Astrocyte (in vitro differentiated cells and primary cell): Measurements from ENCODE around the gene CCND1.

ENCODE experiments used
- EZH2 ChIP-seq: IDR thresholded peaks from 2 replicates; pipeline ENCODE4 v1.6.1; 2012; ENCODE audit warnings: mild to moderate bottlenecking, low read length, inconsistent platforms; ENCODE audit not compliant: insufficient read depth
- TF ChIP-seq, protein P1 (sequence below): IDR thresholded peaks from 2 replicates; pipeline ENCODE4 v1.5.1; 2011; ENCODE audit warnings: low read depth, mild to moderate bottlenecking, inconsistent platforms, low read length, moderate library complexity; ENCODE audit not compliant: insufficient read depth

DNA sequence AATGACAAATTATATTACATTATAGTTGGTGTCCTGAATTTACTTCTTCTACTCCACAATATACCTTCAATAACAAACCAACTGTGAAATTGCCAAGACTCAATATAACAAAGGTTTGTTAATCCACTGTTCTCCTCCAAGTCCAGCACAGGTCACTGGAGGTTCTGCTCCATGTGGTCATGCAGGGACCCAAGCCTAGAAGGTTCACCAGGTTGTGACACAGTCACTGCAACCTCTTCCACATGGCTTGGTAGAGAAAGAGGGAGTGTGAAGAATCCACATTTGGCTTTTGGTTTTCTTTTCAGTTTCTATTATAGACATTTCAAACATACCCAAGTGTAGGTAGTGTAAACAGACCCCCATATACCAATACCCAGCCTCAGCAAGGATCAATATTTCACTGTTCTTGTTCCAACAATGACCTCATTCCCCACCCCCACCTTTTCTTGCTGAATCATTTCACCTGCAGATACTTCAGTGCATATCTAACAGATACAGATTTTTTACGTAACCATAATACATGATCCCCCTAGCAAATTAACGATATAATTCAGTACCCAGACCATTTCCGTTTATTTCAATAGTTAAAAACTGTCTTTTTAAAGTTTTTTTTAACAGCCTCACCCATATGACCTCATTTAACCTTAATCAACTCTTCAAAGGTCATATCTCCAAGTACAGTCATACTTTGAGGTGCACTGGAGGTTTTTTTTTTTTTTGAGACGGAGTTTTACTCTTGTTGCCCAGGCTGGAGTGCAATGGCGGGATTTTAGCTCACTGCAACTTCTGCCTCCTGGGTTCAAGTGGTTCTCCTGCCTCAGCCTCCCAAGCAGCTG is 48.7 kb downstream of the CCND1 start:
- TF ChIP-seq, protein P1, sequence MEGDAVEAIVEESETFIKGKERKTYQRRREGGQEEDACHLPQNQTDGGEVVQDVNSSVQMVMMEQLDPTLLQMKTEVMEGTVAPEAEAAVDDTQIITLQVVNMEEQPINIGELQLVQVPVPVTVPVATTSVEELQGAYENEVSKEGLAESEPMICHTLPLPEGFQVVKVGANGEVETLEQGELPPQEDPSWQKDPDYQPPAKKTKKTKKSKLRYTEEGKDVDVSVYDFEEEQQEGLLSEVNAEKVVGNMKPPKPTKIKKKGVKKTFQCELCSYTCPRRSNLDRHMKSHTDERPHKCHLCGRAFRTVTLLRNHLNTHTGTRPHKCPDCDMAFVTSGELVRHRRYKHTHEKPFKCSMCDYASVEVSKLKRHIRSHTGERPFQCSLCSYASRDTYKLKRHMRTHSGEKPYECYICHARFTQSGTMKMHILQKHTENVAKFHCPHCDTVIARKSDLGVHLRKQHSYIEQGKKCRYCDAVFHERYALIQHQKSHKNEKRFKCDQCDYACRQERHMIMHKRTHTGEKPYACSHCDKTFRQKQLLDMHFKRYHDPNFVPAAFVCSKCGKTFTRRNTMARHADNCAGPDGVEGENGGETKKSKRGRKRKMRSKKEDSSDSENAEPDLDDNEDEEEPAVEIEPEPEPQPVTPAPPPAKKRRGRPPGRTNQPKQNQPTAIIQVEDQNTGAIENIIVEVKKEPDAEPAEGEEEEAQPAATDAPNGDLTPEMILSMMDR: no peak
- TF ChIP-seq EZH2: no peak
